HG03439 (cell line): Measurements from ENCODE around the gene ZNF22.

Experiments
- ATAC-seq: cut with Tn5 transposase; IDR thresholded peaks from one replicate; pipeline ENCODE4 v1.9.1; 2021; ENCODE audit warnings: mild to moderate bottlenecking, moderate library complexity; ENCODE audit not compliant: unreplicated experiment

Gene ZNF22

GRCh38 chr10:45000752-45001380, at the start of gene ZNF22:
Gene ZNF22, plus strand, starts transcription at chr10:45000923. Its CDS starts 2,446 bp downstream, at chr10:45003369.
- ATAC-seq = peak; percentile 76

- ATAC-seq = no peak
Observed at GRCh38 chr10:44951576-44952226, 49.0 kb upstream of the ZNF22 start.

- ATAC-seq = no peak
Observed at GRCh38 chr10:44952779-44953231, 47.9 kb upstream of the ZNF22 start.

GRCh38 chr10:44954042-44954441, 46.7 kb upstream of the ZNF22 start:
- ATAC-seq = no peak

GRCh38 chr10:44954962-44955361, 45.8 kb upstream of the ZNF22 start:
- ATAC-seq = no peak

GRCh38 chr10:44955413-44956070, 45.2 kb upstream of the ZNF22 start:
- no peak for ATAC-seq

GRCh38 chr10:44956226-44956625, 44.5 kb upstream of the ZNF22 start:
- ATAC-seq = no peak

- no peak for ATAC-seq
Observed at GRCh38 chr10:44956717-44957706, 43.7 kb upstream of the ZNF22 start.

- ATAC-seq = no peak
Observed at GRCh38 chr10:44958196-44958897, 42.4 kb upstream of the ZNF22 start.

GRCh38 chr10:44958898-44959246, 41.9 kb upstream of the ZNF22 start:
- ATAC-seq = no peak

GRCh38 chr10:44959247-44960087, 41.3 kb upstream of the ZNF22 start, which contains the start of gene RASSF4:
Gene RASSF4, plus strand, starts transcription at chr10:44959802. Its CDS starts 10,401 bp downstream, at chr10:44970203.
- ATAC-seq = peak; percentile 96

- no peak for ATAC-seq
Observed at GRCh38 chr10:44960088-44960460, 40.6 kb upstream of the ZNF22 start.

- no peak for ATAC-seq
Observed at GRCh38 chr10:44960482-44961229, 40.1 kb upstream of the ZNF22 start.

- no peak for ATAC-seq
Observed at GRCh38 chr10:44961230-44961571, 39.5 kb upstream of the ZNF22 start.

GRCh38 chr10:44961931-44962750, 38.6 kb upstream of the ZNF22 start:
- ATAC-seq = no peak

- ATAC-seq = no peak
Observed at GRCh38 chr10:44962870-44963738, 37.6 kb upstream of the ZNF22 start.
